Measurements from ENCODE around the gene TRIM31.

TRIM31 gene

DNA sequence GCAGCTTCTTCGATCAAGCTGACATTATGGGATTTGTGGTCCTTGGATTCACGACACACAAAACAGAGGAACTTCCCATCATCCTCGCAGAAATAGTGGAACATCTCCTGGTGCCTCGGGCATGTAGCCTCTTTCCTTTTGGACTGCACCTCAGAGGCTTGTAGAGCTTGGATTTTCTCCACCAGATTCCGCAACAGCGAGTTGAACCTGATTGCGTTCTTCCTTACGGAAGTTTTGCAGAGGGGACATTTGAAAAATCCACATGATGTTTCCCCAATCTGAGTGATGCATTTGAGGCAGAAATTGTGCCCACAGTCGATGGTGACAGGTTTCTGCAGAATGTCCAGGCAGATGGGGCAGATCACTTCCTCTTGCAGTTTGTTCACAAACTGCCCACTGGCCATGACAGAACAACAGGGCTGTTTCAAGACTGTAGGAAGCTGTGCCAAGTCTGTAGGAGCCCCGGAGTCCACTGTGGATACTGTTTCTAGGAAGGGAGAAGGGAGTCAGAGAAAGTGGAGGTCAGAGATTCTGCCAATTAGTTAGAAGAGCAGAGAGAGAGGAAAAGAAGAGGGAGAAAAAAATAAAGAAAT lies 392 bp downstream of the TRIM31 start:
- no peak for DNase-seq

DNA sequence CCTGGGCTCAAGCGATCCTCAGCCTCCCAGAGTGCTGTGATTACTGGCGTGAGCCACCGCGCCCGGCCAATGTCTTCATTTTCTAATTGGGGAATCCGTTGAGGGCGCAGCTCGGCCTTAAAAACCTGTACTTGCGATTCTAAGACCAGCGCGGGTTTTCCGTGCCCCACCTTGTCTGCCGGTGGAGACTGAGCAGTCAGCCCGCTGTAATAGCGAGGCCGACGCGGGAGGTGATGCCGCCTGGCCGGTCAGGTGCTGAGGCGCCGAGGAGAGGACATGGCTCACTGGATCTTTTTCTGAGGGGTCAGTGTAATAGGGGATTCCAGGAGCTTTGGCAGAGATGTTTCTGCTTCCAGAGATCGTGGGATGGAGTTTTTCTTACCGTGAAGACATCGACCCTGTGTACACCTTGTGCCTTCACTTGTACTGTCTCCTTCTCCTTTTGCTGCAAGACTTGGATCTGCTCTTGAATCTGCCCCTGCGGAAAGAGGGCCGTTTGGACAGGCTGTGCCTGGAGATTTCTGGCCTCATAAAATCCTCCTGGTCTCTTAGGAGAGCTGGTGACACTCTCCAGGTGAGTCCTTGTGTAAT lies 1.5 kb downstream of the TRIM31 start:
- DNase-seq: no peak

DNA sequence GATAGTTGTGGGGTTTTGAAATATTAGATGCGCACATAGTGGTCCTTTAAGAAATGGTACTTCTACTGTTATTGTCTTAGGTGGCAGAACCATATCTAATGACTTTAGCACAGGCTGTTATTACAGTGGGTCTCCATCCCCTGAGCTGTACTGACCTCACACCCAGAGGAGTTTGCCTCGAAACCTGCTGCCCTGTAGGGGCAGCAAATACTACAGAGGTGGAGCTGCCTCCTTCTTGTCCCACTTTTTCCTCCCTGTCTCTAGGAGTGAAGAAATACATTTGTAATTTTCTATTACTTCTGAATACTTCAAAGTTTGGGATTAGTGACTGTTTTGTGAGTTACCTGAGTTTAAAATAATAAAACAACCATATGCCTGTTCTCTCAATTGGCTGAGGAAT lies 8.2 kb downstream of the TRIM31 start:
- DNase-seq: no peak

DNA sequence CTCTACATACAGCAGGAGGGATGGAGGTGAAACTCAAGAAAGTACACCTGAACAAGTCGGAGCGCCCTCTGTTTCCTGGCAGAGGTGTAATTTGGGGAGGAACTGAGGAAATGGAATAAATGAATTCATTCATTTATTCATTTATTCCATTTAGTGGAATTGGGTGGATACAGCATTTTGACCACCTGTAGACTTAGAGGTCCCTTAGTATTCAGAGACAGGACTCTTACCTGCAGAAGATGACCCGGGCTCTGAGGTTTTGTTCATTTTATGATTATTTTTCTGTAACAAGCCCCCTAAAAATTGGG lies 9.1 kb downstream of the TRIM31 start:
- DNase-seq: no peak

GRCh38 chr6:30102970-30103871 lies 9.7 kb downstream of the TRIM31 start:
- peak; percentile 79 to 81 for DNase-seq

- no peak for DNase-seq
Measured at GRCh38 chr6:30102414-30102969, 10.4 kb downstream of the TRIM31 start.

DNA sequence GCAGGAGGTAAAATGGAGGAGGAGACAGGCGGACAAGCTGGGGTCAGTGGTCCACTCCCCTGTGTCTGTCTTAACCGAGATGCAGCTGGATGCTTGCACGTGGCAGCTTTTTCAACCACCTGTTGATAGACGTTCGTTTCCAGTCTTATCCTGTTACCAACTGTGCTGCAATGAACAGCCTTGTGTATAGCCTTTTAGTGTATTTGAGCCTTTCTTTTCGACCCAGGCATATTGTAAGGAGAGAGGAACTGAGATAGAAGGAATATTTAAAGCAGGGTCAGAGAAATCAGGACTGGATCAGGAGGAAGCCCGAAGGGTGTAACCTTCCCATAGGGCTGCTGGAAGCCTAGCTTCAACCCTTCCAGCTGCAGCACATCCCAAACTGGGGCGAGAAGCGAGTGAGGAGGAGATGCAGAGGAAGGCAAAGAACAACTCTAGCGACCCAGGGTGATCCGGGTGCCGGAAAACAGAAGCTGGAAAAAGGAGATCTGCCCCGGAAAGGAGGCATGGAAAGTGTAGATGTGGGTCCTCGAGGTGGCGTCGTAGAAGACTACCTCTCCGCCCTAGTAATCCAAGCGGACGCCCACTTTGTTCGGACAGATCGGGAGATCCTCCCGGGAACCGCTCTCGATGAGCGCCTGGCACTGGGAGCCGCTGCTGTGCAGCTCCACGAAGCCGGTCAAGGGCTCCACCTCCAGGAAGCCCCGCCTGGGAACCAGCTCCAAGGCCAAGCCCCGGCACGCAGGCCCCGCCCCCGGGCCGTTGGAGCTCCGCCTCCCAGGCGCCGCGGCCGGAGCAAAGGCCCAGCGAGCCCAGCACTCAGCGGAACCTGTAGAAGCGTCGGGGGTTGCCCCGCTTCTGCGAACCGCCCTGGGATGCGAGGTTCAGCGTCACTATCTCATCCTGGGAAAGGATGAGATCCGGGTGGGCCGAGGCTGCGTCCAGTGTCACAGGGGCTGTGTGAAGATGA lies 11.2 kb downstream of the TRIM31 start:
- DNase-seq: peak; percentile 72 to 83

- no peak for DNase-seq
Measured at GRCh38 chr6:30100585-30101443, 12.1 kb downstream of the TRIM31 start.

GRCh38 chr6:30100154-30100553 lies 12.7 kb downstream of the TRIM31 start:
- DNase-seq: no peak

- no peak for DNase-seq
Measured at GRCh38 chr6:30097902-30098768, 14.8 kb downstream of the TRIM31 start.

GRCh38 chr6:30096829-30097228 lies 16.1 kb downstream of the TRIM31 start:
- DNase-seq: no peak

DNA sequence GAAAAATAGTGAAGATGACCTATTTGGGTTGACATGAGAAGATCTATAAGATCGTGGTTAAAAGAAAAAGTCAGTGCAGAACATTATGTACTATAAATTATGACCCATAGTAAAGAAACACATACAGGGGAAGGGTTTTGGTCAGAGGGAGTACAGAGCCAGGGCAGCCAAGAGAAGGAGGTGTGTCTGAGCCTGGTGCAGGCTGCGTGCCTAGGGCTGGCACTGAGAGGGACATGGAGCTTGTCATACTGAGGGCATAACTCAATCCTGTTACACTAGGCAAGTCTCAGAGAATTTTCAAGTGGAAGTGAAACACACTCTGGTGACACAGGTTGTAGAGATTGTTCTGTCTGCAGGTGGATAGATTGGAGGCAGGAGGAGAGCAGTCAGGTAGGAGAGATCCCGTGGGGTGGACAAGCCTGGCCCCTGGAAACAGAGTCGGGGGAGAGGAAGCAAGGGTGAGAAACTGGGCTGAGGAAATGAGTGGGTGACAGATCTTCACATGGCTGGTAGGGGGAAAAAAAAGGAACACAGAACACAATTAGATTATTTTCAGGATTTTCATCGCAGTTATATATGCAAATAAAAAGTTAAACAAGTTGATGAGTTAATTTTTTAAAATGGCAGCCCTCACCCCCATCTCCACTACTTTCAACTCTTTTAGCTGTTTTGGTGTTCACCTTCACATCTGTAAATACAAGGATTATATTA lies 18.8 kb downstream of the TRIM31 start:
- DNase-seq: no peak

DNA sequence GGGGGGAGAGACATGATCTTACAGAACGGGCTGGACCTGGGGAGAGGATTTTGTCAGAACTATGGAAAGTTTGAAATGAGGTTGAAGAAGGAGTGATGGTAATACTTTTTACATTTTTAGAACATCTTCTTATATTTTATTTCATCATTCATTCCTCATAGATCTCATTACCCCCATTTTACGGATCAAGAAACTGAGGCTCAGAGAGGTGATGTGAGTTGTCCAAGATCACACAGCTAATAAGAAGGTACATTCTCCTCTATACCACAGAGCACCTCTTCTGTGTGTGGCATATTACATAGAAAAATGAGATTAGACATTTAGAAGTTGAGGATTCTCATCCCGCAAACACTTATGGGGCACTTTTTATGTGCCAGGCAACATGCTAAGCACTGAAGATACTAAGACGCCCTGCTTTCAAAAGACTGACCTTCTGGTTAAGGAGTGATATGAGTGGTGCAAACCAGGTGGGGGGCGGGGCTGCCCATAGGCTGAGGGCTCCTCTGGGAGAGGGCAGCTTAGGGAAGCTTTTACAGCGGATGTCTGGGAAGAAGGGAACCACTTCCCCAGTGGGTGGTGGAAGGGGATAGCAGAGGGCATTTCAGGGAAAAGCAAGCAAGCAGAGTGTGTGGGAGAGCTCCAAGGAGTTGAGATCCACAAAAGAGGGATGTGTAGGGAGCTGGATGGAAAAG lies 19.9 kb downstream of the TRIM31 start:
- no peak for DNase-seq

DNA sequence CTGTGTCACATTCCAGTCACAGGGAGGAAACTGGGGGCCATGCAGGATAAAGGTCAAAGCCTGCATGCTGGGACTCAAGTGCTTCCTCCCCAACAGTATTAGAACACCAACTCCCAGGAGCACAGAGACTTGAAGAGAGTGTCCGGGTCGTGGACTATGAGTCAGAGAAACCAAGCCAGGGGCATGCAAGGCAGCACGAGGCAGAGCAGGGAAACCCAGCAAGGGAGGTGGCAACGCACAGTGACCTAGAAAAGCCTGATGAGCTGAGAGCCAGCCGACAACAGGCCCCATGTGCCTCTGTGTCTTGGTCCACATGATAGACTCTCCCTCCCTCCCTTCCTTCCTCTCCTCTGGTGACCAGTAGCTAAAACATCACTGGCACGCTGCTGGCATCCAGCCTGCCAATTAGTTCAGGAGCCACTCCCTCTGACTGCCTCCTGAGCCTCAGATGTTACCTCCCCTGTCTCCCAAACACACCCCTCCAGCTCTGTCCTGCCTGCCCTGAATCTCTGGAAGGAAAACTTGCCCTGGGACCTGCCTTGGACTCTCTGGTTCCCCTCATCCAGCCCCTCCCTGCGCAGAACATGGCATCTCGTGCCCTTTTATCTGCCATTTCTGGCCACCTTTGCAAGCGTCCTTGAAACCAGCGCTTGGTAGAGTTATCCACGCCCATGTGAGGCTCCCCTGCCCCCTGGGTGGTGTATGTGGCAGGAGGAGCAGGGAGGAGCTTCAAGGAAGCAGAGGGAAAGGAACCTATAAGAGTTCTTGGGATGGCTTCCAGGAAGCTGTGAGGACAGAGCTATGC lies 21.1 kb downstream of the TRIM31 start:
- DNase-seq: no peak

DNA sequence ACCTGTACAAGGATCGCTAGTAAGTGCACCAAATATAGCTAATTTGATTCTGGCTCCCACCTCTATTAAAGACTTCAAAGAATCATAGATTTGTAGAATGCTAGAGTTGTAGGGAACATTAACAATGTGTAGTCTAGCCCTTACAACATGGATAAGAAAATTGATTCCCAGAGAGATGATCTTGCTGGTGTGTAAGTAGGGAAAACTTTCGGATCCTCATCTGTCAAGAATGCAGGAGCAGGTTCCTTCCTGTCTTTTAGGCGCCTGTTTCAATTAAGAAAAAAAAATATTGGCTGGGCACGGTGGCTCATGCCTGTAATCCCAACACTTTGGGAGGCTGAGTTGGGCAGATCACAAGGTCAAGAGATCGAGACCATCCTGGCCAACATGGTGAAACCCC lies 25.0 kb downstream of the TRIM31 start:
- no peak for DNase-seq

DNA sequence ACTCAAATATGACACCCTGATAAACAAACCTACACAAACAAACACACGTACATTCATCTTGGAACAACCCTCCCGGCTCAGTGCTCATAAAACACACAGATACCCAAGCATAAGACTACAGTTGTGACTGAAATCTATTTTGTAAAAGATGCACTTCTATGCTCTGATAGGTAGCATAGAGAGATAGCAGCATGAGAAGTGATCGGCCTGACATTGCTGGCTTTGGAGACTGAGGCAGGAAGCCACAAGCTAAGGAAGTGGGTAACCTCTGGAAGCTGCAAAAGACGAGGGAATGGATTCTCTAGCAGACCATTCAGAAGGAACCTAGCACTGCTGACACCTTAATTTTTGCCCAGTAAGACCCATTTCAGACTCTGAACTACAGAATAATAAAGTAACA lies 35.7 kb downstream of the TRIM31 start:
- no peak for DNase-seq

- DNase-seq: no peak
Measured at GRCh38 chr6:30075790-30076732, 36.8 kb downstream of the TRIM31 start.
